Urinary bladder (tissue), 4 donors: ENCODE measurements around the gene ME1. TPM values are rescaled to one million over a fixed set of nuclear protein-coding genes. Genes with fewer than 3 reads are reported as not detected.
A peak's percentile ranks its signal among the peaks of the same experiment; 100 is the strongest.

Source experiments
- DNase-seq: peaks from one replicate; pipeline ENCODE4 v3.0.0-alpha.2; 2015; ENCODE audit errors: extremely low spot score
- H3K27ac ChIP-seq: one replicate; pipeline ENCODE4 v1.5.1; 2013; ENCODE audit warnings: low read depth, mild to moderate bottlenecking, moderate library complexity
- H3K36me3 ChIP-seq: one replicate; pipeline ENCODE4 v1.6.1; 2013; ENCODE audit warnings: mild to moderate bottlenecking, moderate library complexity; ENCODE audit not compliant: insufficient read depth
- H3K4me1 ChIP-seq: one replicate; pipeline ENCODE4 v1.6.1; 2013; ENCODE audit warnings: mild to moderate bottlenecking, moderate library complexity; ENCODE audit not compliant: insufficient read depth
- H3K4me3 ChIP-seq: one replicate; pipeline ENCODE4 v1.5.1; 2013; ENCODE audit warnings: low read depth, low read length
- WGBS: extraction: QIAGEN DNeasy Blood & Tissue Kit; methylation state at CpG from one replicate; pipeline ENCODE4 v1.1.7; 2013; 5-methylcytosine and 5-hydroxymethylcytosine counted together
- polyA plus RNA-seq: library from polyadenylated mRNA; stranded (reverse); fragments of 200-250 nt; gene quantifications from one replicate; pipeline ENCODE4 v1.2.3, GENCODE V29; 2013
- total RNA-seq: library from RNA; depleted of rRNA; stranded (reverse); fragments of >200 nt; gene quantifications from one replicate; pipeline ENCODE4 v1.2.3, GENCODE V29; 2014
- donor health status: healthy with polysubstance abuse.
- donor health status: healthy.

Gene ME1
- total RNA-seq = 12.3 TPM
- polyA plus RNA-seq = 23.4 TPM

GRCh38 chr6:83430611-83431544 lies at the start of gene ME1:
Gene ME1, minus strand, starts transcription at chr6:83431051. Its CDS starts 97 bp downstream, at chr6:83430954.
- no peaks in the 10 kb centered on the region for H3K4me1 ChIP-seq
- WGBS = 5% methylated on average over 74 of the region's 74 CpGs
- peak within 1 kb of the TSS; percentile 56 for H3K4me3 ChIP-seq
- no peak for DNase-seq
- H3K27ac ChIP-seq = peak within 1 kb of the TSS; percentile 60
- H3K36me3 ChIP-seq = no peaks in the 10 kb centered on the region

DNA sequence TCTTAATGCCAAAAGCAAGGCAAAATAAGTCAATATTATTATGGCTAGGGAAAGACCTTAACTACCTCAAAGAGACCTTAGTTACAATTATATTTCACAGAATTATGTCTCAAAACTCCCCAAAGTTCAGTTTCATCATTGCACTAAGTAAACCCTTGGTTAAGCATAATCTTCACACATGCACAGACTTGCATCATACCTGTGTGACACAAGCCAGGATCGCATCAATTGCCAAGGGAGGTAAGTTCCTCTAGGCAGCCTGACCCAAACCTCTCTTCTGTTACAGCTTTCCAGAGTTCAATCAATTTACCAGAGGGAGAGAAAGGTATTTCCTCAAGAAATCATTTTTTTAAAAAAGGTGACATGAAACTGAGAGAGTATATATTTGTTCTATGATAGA lies 49.6 kb upstream of the ME1 start:
- Histone ChIP-seq H3K4me1 (no peaks in the 10 kb centered on the region), H3K27ac (no peak overlapping the region), H3K4me3 (no peak overlapping the region), H3K36me3 (no peaks in the 10 kb centered on the region)
- DNase-seq = no peak
- 91% methylated on average over 1 of the region's 1 CpG for WGBS

GRCh38 chr6:83479389-83479788 lies 48.5 kb upstream of the ME1 start:
- Histone ChIP-seq H3K4me1 (no peaks in the 10 kb centered on the region), H3K27ac (no peak overlapping the region), H3K4me3 (no peak overlapping the region), H3K36me3 (no peaks in the 10 kb centered on the region)
- DNase-seq = no peak
- 87% methylated on average over 1 of the region's 1 CpG for WGBS

DNA sequence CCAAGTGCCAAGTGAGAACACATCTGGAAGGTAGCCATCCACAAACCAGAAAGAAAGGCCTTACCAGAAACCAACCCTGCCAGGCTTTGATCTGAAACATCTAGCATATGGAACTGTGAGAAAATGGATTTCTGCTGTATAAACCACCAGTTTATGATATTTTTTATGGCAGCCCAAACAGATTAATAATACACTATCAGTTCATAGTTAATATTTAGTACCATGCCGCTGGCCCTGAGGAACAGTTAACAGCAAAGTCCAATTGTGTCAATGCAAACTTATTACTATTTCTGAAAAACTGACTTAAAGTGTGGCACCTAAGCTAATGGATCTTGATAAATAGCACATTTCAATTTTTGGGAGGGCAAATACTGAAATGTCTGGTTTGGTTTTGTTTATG lies 46.1 kb upstream of the ME1 start:
- Histone ChIP-seq H3K27ac (no peak overlapping the region), H3K36me3 (no peaks in the 10 kb centered on the region)
- WGBS = 95% methylated on average over 1 of the region's 1 CpG

DNA sequence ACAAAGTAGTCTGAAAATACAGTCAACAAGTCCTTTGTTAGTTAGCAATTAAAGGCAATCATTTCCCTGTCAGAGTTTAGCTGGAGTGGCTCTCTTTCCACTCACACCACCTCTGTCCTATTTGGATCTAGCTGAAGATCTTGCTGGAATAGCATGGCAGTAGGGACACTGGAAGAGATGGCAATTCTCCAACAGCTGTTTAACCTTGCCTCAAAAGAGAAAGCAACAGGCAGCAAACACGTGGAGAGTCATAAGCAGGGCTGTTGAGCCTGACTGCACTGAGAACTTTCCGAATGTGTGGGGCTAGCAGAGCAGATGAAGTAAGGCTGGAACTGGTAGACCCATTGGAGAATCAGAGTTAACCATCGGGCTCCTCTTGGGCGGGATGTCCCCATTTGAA lies 43.5 kb upstream of the ME1 start:
- no peak for DNase-seq
- WGBS = 49% methylated on average over 4 of the region's 4 CpGs
- Histone ChIP-seq H3K4me1 (no peaks in the 10 kb centered on the region), H3K36me3 (no peaks in the 10 kb centered on the region), H3K4me3 (no peak overlapping the region), H3K27ac (no peak overlapping the region)

More for the DNA sequence above, 46.1 kb upstream of the ME1 start:
- H3K4me1 ChIP-seq = no peaks in the 10 kb centered on the region
- DNase-seq = no peak
- no peak overlapping the region for H3K4me3 ChIP-seq

DNA sequence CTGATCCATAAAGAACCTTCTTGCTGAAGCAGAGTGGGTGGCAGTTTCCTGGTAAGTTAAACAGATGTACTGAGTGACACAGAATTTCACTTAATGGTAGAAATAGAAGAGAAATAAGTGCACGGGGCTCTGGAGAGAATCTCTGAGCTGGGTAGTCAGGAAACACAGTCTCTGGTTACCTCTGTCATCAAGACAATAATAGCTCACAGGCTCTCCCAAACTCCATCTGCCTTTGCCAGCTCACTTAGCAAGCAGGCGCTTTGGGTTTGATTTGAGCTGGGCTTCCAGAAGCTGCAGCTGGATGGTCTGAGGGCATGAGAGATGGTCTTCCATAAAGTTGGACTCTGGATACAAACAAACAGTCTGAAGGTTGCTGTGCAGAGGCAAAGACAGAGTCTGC lies 41.9 kb upstream of the ME1 start:
- Histone ChIP-seq H3K36me3 (no peaks in the 10 kb centered on the region), H3K4me1 (no peaks in the 10 kb centered on the region), H3K4me3 (no peak overlapping the region), H3K27ac (no peak overlapping the region)
- DNase-seq = no peak
- WGBS = 82% methylated on average over 2 of the region's 2 CpGs

GRCh38 chr6:83470587-83470986 lies 39.7 kb upstream of the ME1 start:
- WGBS = 94% methylated on average over 3 of the region's 3 CpGs
- no peak overlapping the region for H3K4me3 ChIP-seq
- no peak for DNase-seq
- no peaks in the 10 kb centered on the region for H3K4me1 ChIP-seq
- peaks cover 2% of the 10 kb centered on the region for H3K36me3 ChIP-seq
- no peak overlapping the region for H3K27ac ChIP-seq

GRCh38 chr6:83470001-83470400 lies 39.1 kb upstream of the ME1 start:
- H3K4me1 ChIP-seq = no peaks in the 10 kb centered on the region
- 58% methylated on average over 4 of the region's 4 CpGs for WGBS
- H3K27ac ChIP-seq = no peak overlapping the region
- H3K4me3 ChIP-seq = no peak overlapping the region
- peaks cover 2% of the 10 kb centered on the region for H3K36me3 ChIP-seq
- no peak for DNase-seq

- H3K27ac ChIP-seq = no peak overlapping the region
- 85% methylated on average over 3 of the region's 3 CpGs for WGBS
- H3K4me3 ChIP-seq = no peak overlapping the region
- peaks cover 2% of the 10 kb centered on the region for H3K36me3 ChIP-seq
- H3K4me1 ChIP-seq = no peaks in the 10 kb centered on the region
- DNase-seq = no peak
These were observed 36.8 kb upstream of the ME1 start for GRCh38 chr6:83467620-83468036.

GRCh38 chr6:83466328-83466727 lies 35.5 kb upstream of the ME1 start:
- 93% methylated on average over 6 of the region's 6 CpGs for WGBS
- no peak for DNase-seq
- Histone ChIP-seq H3K27ac (no peak overlapping the region), H3K36me3 (peaks cover 2% of the 10 kb centered on the region), H3K4me3 (no peak overlapping the region), H3K4me1 (no peaks in the 10 kb centered on the region)

DNA sequence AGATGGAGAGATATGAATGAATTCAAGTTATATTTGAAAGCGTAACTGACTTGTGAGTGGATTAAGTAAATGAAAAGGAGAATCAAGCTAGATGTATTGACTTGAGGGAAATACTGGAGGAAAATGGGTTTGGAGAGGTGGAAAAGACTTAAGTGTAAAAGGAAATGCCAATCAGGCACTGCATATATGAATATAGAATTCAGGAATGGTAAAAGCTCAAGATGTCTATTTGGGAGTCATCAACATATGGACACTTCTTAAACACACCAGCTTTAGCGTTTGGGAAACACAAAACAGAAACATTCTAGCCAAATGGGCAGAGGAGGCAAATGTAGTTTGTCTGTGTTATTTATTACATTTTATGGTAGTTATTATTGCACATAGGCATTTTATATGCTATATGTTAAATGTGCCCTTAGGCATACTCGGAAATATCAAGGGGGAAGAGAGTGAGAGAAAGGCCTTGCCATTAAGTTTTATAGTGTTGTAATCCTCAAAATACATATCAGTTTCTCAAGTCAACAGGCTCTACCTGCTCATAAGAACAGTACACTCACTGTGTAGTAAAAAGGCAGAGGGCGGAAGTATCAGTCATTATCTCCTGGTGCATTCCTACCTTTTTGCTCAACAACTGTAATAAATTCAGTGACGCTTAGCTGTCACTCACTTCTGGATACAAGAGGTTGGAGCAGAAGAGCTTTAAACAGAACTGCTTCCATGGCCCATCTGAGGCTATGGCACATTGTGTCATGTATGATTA lies 33.7 kb upstream of the ME1 start:
- Histone ChIP-seq H3K36me3 (peaks cover 2% of the 10 kb centered on the region), H3K4me3 (no peak overlapping the region), H3K27ac (no peak overlapping the region), H3K4me1 (no peaks in the 10 kb centered on the region)
- DNase-seq = no peak
- WGBS = 91% methylated on average over 5 of the region's 5 CpGs

DNA sequence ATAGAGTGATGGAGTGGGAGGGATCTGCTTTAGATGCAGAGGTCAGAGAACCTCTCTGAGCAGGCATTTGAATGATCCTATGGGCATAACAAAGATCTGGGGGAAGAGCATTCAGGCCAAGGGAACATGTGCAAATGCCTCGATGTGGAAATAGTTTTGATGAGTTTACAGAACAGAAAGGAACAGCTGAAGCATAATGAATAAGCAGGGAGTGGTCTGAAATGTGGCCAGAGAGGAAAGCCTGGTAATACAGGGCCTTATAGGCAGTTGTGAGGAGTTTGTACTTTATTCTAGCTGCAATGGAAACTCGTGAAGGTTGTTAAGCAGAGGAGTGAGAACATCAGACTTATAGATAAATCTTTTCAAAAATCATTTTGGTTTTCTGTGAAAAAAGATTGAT lies 33.0 kb upstream of the ME1 start:
- WGBS = 40% methylated on average over 2 of the region's 2 CpGs
- peaks cover 2% of the 10 kb centered on the region for H3K36me3 ChIP-seq
- no peak for DNase-seq
- H3K4me3 ChIP-seq = no peak overlapping the region
- H3K27ac ChIP-seq = no peak overlapping the region
- no peaks in the 10 kb centered on the region for H3K4me1 ChIP-seq

DNA sequence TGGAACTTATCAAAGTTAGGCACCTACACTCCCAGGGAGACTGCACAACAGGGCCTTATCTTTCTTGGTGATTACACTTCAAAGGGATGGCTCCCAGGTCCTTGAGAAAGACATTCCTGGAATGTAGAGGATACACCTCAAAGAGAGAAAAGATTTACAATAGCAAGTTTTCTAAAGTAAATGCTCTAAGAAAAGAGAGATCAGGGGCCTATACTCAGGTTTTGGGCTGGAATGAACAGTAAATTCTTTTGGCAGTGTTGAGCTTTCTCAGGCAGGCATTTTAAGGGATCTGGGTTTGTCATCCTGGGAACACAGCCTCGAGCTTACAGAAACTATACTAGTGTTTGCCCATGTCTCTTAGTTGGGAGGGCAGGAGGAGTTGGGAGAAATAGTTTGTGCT lies 31.7 kb upstream of the ME1 start:
- Histone ChIP-seq H3K4me3 (no peak overlapping the region), H3K27ac (no peak overlapping the region), H3K4me1 (no peaks in the 10 kb centered on the region), H3K36me3 (peaks cover 2% of the 10 kb centered on the region)
- DNase-seq = no peak
- 61% methylated on average over 1 of the region's 1 CpG for whole genome bisulfite sequencing

DNA sequence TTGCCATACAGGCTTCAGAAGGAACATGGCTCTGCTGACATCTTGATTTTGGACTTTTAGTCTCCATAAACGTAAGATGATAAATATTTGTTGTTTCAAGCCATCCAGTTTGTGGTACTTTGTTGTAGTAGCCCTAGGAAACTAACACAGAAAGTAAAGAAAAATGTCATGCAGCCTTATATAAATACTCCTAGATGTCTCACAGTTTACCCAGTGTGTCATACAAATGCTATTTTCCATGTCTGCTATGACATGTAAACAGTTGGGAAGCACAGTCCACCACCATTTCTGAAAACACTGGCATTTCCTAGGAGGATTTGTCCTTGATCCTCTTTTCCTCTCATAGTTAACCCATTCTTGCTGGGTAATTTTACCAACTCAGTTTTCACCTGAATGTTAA lies 30.6 kb upstream of the ME1 start:
- H3K36me3 ChIP-seq = peaks cover 2% of the 10 kb centered on the region
- DNase-seq = no peak
- WGBS = 70% methylated on average over 1 of the region's 1 CpG
- no peak overlapping the region for H3K27ac ChIP-seq
- H3K4me3 ChIP-seq = no peak overlapping the region
- H3K4me1 ChIP-seq = no peaks in the 10 kb centered on the region
